Inferior parietal cortex (tissue), 1 donor: ENCODE results near the gene VWA7.
"Not testable (repeated sequence)": the region's sequence is repeated elsewhere in the genome, so short reads cannot be mapped to it uniquely, and the experiment has no call there.

Source experiments
- DNase-seq: peaks from one replicate; pipeline ENCODE4 v3.0.0-alpha.2; 2016; ENCODE audit errors: extremely low spot score

Gene VWA7

GRCh38 chr6:31805939-31806469, 28.9 kb upstream of the VWA7 start:
- DNase-seq: no peak

- DNase-seq: not testable (repeated sequence)
These were observed 24.2 kb upstream of the VWA7 start for GRCh38 chr6:31801031-31801927.

GRCh38 chr6:31799781-31800180, 22.7 kb upstream of the VWA7 start:
- DNase-seq: no peak

GRCh38 chr6:31797588-31797987, 20.5 kb upstream of the VWA7 start:
- no peak for DNase-seq

- DNase-seq: no peak
These were observed 19.9 kb upstream of the VWA7 start for GRCh38 chr6:31796993-31797385.

- DNase-seq: peak; percentile 86
These were observed 18.6 kb upstream of the VWA7 start, which contains the start of gene VARS1 for GRCh38 chr6:31795616-31796298. VARS1 (minus strand) TSS chr6:31795752; CDS start chr6:31795217, 535 bp downstream.

- no peak for DNase-seq
These were observed 17.9 kb upstream of the VWA7 start for GRCh38 chr6:31794866-31795615.

GRCh38 chr6:31794294-31794865, 17.3 kb upstream of the VWA7 start:
- peak; percentile 29 for DNase-seq

- DNase-seq: not testable (repeated sequence)
These were observed 16.8 kb upstream of the VWA7 start for GRCh38 chr6:31793927-31794245.

GRCh38 chr6:31792761-31793171, 15.6 kb upstream of the VWA7 start:
- no peak for DNase-seq

- DNase-seq: no peak
These were observed 14.9 kb upstream of the VWA7 start for GRCh38 chr6:31792090-31792374.

GRCh38 chr6:31791324-31792089, 14.4 kb upstream of the VWA7 start:
- DNase-seq: peak; percentile 51

- no peak for DNase-seq
These were observed 8.3 kb upstream of the VWA7 start for GRCh38 chr6:31785475-31785874.

- DNase-seq: no peak
These were observed 7.2 kb upstream of the VWA7 start for GRCh38 chr6:31784098-31784925.

GRCh38 chr6:31782126-31782855, 5.2 kb upstream of the VWA7 start:
- DNase-seq: no peak

GRCh38 chr6:31781244-31782125, 4.4 kb upstream of the VWA7 start:
- no peak for DNase-seq

- DNase-seq: no peak
These were observed 3.5 kb upstream of the VWA7 start for GRCh38 chr6:31780507-31781243.

- no peak for DNase-seq
These were observed 2.8 kb upstream of the VWA7 start for GRCh38 chr6:31779908-31780307.
